Right lobe of liver (tissue), 4 donors: ENCODE measurements around the gene TOM1L2.

Source experiments
- POLR2A ChIP-seq: fragments of 450-650 bp; IDR thresholded peaks from one replicate; pipeline ENCODE4 v1.6.1; 2017; ENCODE audit warnings: antibody characterized with exemption, mild to moderate bottlenecking
- TF ChIP-seq, protein P1 (sequence below), 4 donors: fragments of 200-600 bp in 3 of 4; fragments of 450-650 bp in 1 of 4; IDR thresholded peaks; one replicate each; pipeline versions ENCODE4 v1.5.1 to v1.8.0; 2016 to 2022; ENCODE audit warnings: antibody characterized with exemption in 4 of 4, mild to moderate bottlenecking in 2 of 4
- donor health status: DM: no; HTN: no; CAD: no.
- donor health status: DM: no; HTN: no; CAD: no.
- donor health status: DM: no; HTN: yes; CAD: no.

DNA sequence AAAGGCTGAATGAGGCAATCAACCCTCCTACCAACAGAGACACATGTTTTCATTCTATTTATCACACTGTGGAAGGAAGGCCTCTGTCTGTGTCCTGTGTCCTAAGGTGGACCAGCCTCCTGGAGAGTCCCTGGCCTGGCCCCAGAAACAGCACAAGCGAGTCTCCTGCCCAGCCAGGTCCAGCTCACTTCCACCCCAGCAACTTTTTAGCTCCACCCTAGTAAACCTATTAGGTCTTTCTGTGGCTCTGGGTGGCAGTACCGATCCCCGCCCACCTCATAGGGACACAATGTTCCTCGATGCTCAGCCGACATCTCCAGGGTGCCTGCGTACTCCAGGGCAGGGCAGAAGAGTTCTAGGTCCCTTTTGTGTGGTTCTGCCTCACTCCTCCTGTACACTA, 11.2 kb upstream of the TOM1L2 start:
- TF ChIP-seq, protein P1, sequence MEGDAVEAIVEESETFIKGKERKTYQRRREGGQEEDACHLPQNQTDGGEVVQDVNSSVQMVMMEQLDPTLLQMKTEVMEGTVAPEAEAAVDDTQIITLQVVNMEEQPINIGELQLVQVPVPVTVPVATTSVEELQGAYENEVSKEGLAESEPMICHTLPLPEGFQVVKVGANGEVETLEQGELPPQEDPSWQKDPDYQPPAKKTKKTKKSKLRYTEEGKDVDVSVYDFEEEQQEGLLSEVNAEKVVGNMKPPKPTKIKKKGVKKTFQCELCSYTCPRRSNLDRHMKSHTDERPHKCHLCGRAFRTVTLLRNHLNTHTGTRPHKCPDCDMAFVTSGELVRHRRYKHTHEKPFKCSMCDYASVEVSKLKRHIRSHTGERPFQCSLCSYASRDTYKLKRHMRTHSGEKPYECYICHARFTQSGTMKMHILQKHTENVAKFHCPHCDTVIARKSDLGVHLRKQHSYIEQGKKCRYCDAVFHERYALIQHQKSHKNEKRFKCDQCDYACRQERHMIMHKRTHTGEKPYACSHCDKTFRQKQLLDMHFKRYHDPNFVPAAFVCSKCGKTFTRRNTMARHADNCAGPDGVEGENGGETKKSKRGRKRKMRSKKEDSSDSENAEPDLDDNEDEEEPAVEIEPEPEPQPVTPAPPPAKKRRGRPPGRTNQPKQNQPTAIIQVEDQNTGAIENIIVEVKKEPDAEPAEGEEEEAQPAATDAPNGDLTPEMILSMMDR (IDR thresholded peaks at IDR 0.05): no peak
- TF ChIP-seq POLR2A: no peak
